GM23338 (cell line): Measurements from ENCODE around the gene LRBA. TPM values are rescaled to one million over a fixed set of nuclear protein-coding genes. Genes with fewer than 3 reads are reported as not detected.
A peak's percentile ranks its signal among the peaks of the same experiment; 100 is the strongest.

Experiments
- ATAC-seq: fragments of 200-7000 bp; cut with Tn5 transposase; 3 replicates; pipeline ENCODE4 v1.9.1; 2020
- DNase-seq: peaks from one replicate; pipeline ENCODE4 v3.0.0-alpha.2; 2015; ENCODE audit warnings: low spot score
- H2AFZ ChIP-seq: fragments of 200-600 bp; sonication (generic); 2 replicates; pipeline ENCODE4 v1.8.0; 2016; ENCODE audit warnings: antibody characterized with exemption, mild to moderate bottlenecking, moderate library complexity
- H3F3A ChIP-seq: fragments of 200-600 bp; sonication (generic); replicated peaks from 2 replicates; pipeline ENCODE4 v1.8.0; 2017; ENCODE audit warnings: antibody characterized with exemption, mixed run types, low read depth
- H3K27ac ChIP-seq: fragments of 200-600 bp; sonication (generic); 2 replicates; pipeline ENCODE4 v1.6.1; 2016; ENCODE audit warnings: low read depth
- H3K27me3 ChIP-seq: fragments of 200-600 bp; sonication (generic); 2 replicates; pipeline ENCODE4 v1.8.0; 2016; ENCODE audit warnings: mild to moderate bottlenecking, mixed run types, moderate library complexity; ENCODE audit not compliant: insufficient read depth
- H3K36me3 ChIP-seq: fragments of 200-600 bp; sonication (generic); 2 replicates; pipeline ENCODE4 v1.8.0; 2016; ENCODE audit warnings: mild to moderate bottlenecking; ENCODE audit not compliant: insufficient read depth
- H3K4me1 ChIP-seq: fragments of 200-600 bp; sonication (generic); 2 replicates; pipeline ENCODE4 v1.8.0; 2016; ENCODE audit warnings: mild to moderate bottlenecking, moderate library complexity; ENCODE audit not compliant: insufficient read depth
- H3K4me2 ChIP-seq: fragments of 200-600 bp; sonication (generic); 2 replicates; pipeline ENCODE4 v1.7.1; 2017; ENCODE audit warnings: mixed run types
- H3K4me3 ChIP-seq: fragments of 200-600 bp; sonication (generic); 2 replicates; pipeline ENCODE4 v1.6.1; 2016; ENCODE audit warnings: mixed run types
- H3K79me2 ChIP-seq: fragments of 200-600 bp; sonication (generic); replicated peaks from 2 replicates; pipeline ENCODE4 v1.8.0; 2017; ENCODE audit warnings: mild to moderate bottlenecking; ENCODE audit not compliant: insufficient read depth
- H3K9me2 ChIP-seq: fragments of 200-600 bp; sonication (generic); 2 replicates; pipeline ENCODE4 v1.8.0; 2017; ENCODE audit not compliant: insufficient read depth
- H4K20me1 ChIP-seq: fragments of 200-600 bp; sonication (generic); replicated peaks from 2 replicates; pipeline ENCODE4 v1.8.0; 2017; ENCODE audit warnings: mild to moderate bottlenecking; ENCODE audit not compliant: insufficient read depth
- H3K27ac Mint-ChIP-seq: 2 replicates; pipeline ENCODE4 v1.8.0; 2020; ENCODE audit warnings: inconsistent platforms, mild to moderate bottlenecking, moderate library complexity, mixed read lengths
- H3K27me3 Mint-ChIP-seq: 3 replicates; pipeline ENCODE4 v1.8.0; 2022; ENCODE audit warnings: low read depth, mild to moderate bottlenecking, moderate library complexity, mixed read lengths, inconsistent platforms; ENCODE audit not compliant: insufficient read depth, poor library complexity
- H3K36me3 Mint-ChIP-seq: 3 replicates; pipeline ENCODE4 v1.8.0; 2021; ENCODE audit warnings: low read depth, mild to moderate bottlenecking, inconsistent platforms, moderate library complexity, mixed read lengths
- H3K4me1 Mint-ChIP-seq: 3 replicates; pipeline ENCODE4 v1.8.0; 2020; ENCODE audit warnings: mild to moderate bottlenecking, inconsistent platforms, mixed read lengths
- H3K4me3 Mint-ChIP-seq: 3 replicates; pipeline ENCODE4 v1.8.0; 2021; ENCODE audit warnings: moderate library complexity, mild to moderate bottlenecking, inconsistent platforms, mixed read lengths
- H3K9me3 Mint-ChIP-seq: 3 replicates; pipeline ENCODE4 v1.8.0; 2020; ENCODE audit warnings: moderate library complexity, mild to moderate bottlenecking, inconsistent platforms, mixed read lengths
- CREB1 ChIP-seq: fragments of 250-450 bp; sonication (Bioruptor Pico); IDR thresholded peaks from 2 replicates; pipeline ENCODE4 v1.5.0; 2020; ENCODE audit warnings: low read depth, mild to moderate bottlenecking, moderate library complexity
- CTCF ChIP-seq, 2 experiments: fragments of 200-600 bp in 1 of 2; sonication (generic) in 1 of 2; conservative IDR thresholded peaks; 2 replicates each; pipeline versions ENCODE4 v1.5.1 to v1.6.1; 2016 to 2017; ENCODE audit warnings: antibody characterized with exemption in 2 of 2, low read depth in 2 of 2, mild to moderate bottlenecking in 2 of 2, moderate library complexity in 1 of 2
- ETS1 ChIP-seq: IDR thresholded peaks from 2 replicates; pipeline ENCODE4 v1.6.1; 2016; ENCODE audit warnings: antibody characterized with exemption
- EZH2 ChIP-seq: fragments of 200-600 bp; sonication (generic); IDR thresholded peaks from one replicate; pipeline ENCODE4 v1.8.0; 2017; ENCODE audit warnings: antibody characterized with exemption, mild to moderate bottlenecking, low read depth; ENCODE audit not compliant: unreplicated experiment
- EZH2phosphoT487 ChIP-seq: fragments of 200-600 bp; sonication (generic); IDR thresholded peaks from one replicate; pipeline ENCODE4 v1.8.1; 2018; ENCODE audit warnings: antibody characterized with exemption; ENCODE audit not compliant: unreplicated experiment
- JUNB ChIP-seq: IDR thresholded peaks from one replicate; pipeline ENCODE4 v1.6.1; 2016; ENCODE audit warnings: antibody characterized with exemption; ENCODE audit not compliant: unreplicated experiment
- NANOG ChIP-seq: IDR thresholded peaks from 2 replicates; pipeline ENCODE4 v1.6.1; 2016; ENCODE audit warnings: antibody characterized with exemption, borderline replicate concordance
- POLR2AphosphoS5 ChIP-seq: IDR thresholded peaks from 2 replicates; pipeline ENCODE4 v1.6.1; 2016; ENCODE audit warnings: antibody characterized with exemption, low read depth
- REST ChIP-seq: IDR thresholded peaks from one replicate; pipeline ENCODE4 v1.6.1; 2018; ENCODE audit warnings: antibody characterized with exemption; ENCODE audit not compliant: unreplicated experiment
- STAT1 ChIP-seq: IDR thresholded peaks from one replicate; pipeline ENCODE4 v1.6.1; 2016; ENCODE audit warnings: antibody characterized with exemption; ENCODE audit not compliant: unreplicated experiment
- ZNF114 ChIP-seq: fragments of 250-450 bp; sonication (Bioruptor Pico); IDR thresholded peaks from 2 replicates; pipeline ENCODE4 v1.5.0; 2020; ENCODE audit warnings: mild to moderate bottlenecking, moderate library complexity
- ZNF331 ChIP-seq: fragments of 250-450 bp; sonication (Bioruptor Pico); IDR thresholded peaks from 2 replicates; pipeline ENCODE4 v1.5.0; 2020; ENCODE audit warnings: low read depth, mild to moderate bottlenecking, moderate library complexity
- ZNF462 ChIP-seq: fragments of 250-450 bp; sonication (Bioruptor Pico); IDR thresholded peaks from 2 replicates; pipeline ENCODE4 v1.5.0; 2020; ENCODE audit warnings: mild to moderate bottlenecking, moderate library complexity
- polyA plus RNA-seq: library from polyadenylated mRNA; unstranded; fragments of >200 nt; fragmentation: Nextera tagmentation; extraction: Ambion mirVana; gene quantifications from 2 replicates; pipeline ENCODE4 v1.2.1, GENCODE V29; 2016
- total RNA-seq: library from RNA; depleted of rRNA; stranded (reverse); fragments of >200 nt; shearing (Covaris generic); gene quantifications from 2 replicates; pipeline ENCODE4 v1.2.3, GENCODE V29; 2014

The LRBA gene
- total and polyA plus RNA-seq, 2 experiments from 2014 or later: 23.3 to 126 TPM

- 0 out of 2 replicates have a peak, but pooled peaks cover 3% of the 10 kb centered on the region for H3K79me2 ChIP-seq
- no peaks in the 10 kb centered on the region for H3K36me3 ChIP-seq
- no peaks in the 10 kb centered on the region for H4K20me1 ChIP-seq
- Mint-ChIP-seq H3K4me1 (peaks cover 11% of the 10 kb centered on the region), H3K4me3 (no peak overlapping the region), H3K27me3 (peaks cover 5% of the 10 kb centered on the region), H3K36me3 (no peaks in the 10 kb centered on the region; the same call in 2 of the 3 replicates), H3K9me3 (no peaks in the 10 kb centered on the region), H3K27ac (peak overlapping the region; percentile 56)
- no peak overlapping the region for H3K4me2 ChIP-seq
- no peaks in the 10 kb centered on the region for H3K9me2 ChIP-seq
- DNase-seq: peak; percentile 25
- H3K4me3 ChIP-seq: no peak overlapping the region
- 0 out of 2 replicates have a peak overlapping the region, but pooled peaks have one; percentile 40 for H3K27ac ChIP-seq
- no peaks in the 10 kb centered on the region for H3K27me3 ChIP-seq
- H2AFZ ChIP-seq: no peak overlapping the region
- TF ChIP-seq ZNF114: no peak
- TF ChIP-seq EZH2phosphoT487: no peak
- no peak for TF ChIP-seq STAT1
- TF ChIP-seq CTCF (conservative IDR thresholded peaks at IDR 0.05; ENCODE audit: low read depth in 2 of 2): no peak
- no peak for TF ChIP-seq JUNB
- TF ChIP-seq CREB1 (CRISPR knock-in tag): no peak
- TF ChIP-seq POLR2AphosphoS5: no peak
- TF ChIP-seq NANOG: no peak
- TF ChIP-seq ETS1: no peak
- no peak for TF ChIP-seq REST
- no peak for TF ChIP-seq ZNF331 (CRISPR knock-in tag)
- TF ChIP-seq ZNF462 (CRISPR knock-in tag): no peak
- no peak for TF ChIP-seq EZH2
- no peaks in the 10 kb centered on the region for H3F3A ChIP-seq
- H3K4me1 ChIP-seq: peaks cover 12% of the 10 kb centered on the region
- peak; percentile 36; the same call in 1 of the 3 replicates for ATAC-seq
These were observed 16.9 kb upstream of the LRBA start for GRCh38 chr4:151031831-151032605.
